ENCODE measurements around the gene CAMK4.

CAMK4 gene

DNA sequence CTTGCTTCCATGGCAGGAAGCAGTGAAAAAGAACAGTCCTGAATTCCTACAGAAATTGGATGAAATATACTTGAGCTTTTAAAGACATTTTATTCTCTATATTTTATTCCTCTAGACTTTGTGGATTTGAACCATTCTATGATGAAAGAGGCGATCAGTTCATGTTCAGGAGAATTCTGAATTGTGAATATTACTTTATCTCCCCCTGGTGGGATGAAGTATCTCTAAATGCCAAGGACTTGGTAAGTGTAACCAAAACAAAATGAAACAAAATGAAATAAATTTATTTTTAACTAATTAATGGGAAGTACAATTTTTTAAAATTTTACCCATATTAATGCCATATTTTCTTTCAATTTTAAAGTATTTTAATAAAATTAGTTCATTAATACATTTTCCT, 254.1 kb downstream of the CAMK4 start:
- H3K4me3 ChIP-seq (replicated peaks in 1 of 2; ENCODE audit: low read depth in 2 of 2, low read length in 2 of 2): no peak overlapping the region
- peak; percentile 20 to 36 for DNase-seq (ENCODE audit: low read depth in 2 of 2)
- TF ChIP-seq, protein P1, sequence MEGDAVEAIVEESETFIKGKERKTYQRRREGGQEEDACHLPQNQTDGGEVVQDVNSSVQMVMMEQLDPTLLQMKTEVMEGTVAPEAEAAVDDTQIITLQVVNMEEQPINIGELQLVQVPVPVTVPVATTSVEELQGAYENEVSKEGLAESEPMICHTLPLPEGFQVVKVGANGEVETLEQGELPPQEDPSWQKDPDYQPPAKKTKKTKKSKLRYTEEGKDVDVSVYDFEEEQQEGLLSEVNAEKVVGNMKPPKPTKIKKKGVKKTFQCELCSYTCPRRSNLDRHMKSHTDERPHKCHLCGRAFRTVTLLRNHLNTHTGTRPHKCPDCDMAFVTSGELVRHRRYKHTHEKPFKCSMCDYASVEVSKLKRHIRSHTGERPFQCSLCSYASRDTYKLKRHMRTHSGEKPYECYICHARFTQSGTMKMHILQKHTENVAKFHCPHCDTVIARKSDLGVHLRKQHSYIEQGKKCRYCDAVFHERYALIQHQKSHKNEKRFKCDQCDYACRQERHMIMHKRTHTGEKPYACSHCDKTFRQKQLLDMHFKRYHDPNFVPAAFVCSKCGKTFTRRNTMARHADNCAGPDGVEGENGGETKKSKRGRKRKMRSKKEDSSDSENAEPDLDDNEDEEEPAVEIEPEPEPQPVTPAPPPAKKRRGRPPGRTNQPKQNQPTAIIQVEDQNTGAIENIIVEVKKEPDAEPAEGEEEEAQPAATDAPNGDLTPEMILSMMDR (IDR thresholded peaks at IDR 0.05; ENCODE audit: low read depth, low read length): peak; percentile 25

DNA sequence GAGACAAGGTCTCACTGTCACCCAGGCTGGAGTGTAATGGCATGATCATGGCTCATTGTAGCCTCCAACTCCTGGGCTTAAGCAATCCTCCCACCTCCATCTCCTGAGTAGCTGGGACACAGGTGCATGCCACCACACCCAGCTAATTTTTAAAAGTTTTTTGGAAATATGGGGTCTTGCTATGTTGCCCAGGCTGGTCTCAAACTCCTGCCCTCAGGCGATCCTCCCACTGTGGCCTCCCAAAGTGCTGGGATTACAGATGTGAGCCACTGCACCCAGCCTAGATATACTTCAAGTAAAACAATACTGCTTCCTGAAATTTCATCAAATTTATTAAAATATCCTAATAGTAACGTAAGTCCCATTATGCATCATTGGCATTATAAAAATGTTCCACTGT, 254.7 kb downstream of the CAMK4 start:
- DNase-seq (ENCODE audit: low read depth in 2 of 2): no peak
- no peak overlapping the region for H3K4me3 ChIP-seq (replicated peaks in 1 of 2; ENCODE audit: low read depth in 2 of 2, low read length in 2 of 2)
- TF ChIP-seq, protein P1 (IDR thresholded peaks at IDR 0.05; ENCODE audit: low read depth, low read length): no peak

DNA sequence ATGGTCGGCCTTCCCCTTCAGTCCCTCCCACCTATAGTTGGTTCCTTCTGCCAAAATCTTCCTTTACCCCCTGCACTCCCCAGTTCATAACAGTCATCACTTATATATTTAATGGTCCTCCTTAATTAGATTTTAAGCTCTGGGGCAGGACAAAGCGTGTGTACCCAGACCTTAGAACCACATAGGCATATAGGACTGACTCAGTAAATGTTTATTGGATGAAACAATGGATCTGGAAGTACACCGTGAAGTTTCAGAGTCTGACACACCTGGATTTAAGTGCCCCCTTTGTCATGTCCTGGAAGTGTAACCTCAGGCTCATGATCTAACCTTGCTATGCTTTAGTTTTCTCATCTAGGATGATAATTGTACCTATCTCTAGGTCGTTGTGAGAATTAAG, 256.2 kb downstream of the CAMK4 start:
- no peak for DNase-seq (ENCODE audit: low read depth in 2 of 2)

DNA sequence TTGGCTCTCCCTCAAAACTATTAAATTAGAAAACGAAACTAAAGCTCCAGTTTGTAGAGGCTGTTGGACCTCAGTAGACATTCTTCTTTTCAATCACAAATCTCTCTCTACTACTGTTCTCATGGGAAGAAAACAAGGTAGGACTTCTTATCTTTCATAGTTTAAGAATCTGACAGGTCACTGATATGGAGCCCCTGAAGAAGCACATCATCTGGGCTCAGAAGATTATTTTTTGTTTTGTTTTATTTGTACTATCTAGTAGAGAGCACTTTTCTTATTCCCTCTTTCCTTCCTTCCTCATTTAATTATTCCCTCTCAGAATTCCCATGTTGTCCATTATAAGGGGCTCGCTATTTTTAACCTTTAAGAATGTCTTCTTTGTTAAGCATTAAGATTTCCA, 261.9 kb downstream of the CAMK4 start:
- TF ChIP-seq, protein P1 (IDR thresholded peaks at IDR 0.05; ENCODE audit: low read depth, low read length): no peak
- no peak overlapping the region for H3K4me3 ChIP-seq (replicated peaks in 1 of 2; ENCODE audit: low read depth in 2 of 2, low read length in 2 of 2)
- DNase-seq (ENCODE audit: low read depth in 2 of 2): no peak

More for the DNA sequence above, 256.2 kb downstream of the CAMK4 start:
- no peak overlapping the region for H3K4me3 ChIP-seq (replicated peaks in 1 of 2; ENCODE audit: low read depth in 2 of 2, low read length in 2 of 2)
- TF ChIP-seq, protein P1 (IDR thresholded peaks at IDR 0.05; ENCODE audit: low read depth, low read length): no peak

DNA sequence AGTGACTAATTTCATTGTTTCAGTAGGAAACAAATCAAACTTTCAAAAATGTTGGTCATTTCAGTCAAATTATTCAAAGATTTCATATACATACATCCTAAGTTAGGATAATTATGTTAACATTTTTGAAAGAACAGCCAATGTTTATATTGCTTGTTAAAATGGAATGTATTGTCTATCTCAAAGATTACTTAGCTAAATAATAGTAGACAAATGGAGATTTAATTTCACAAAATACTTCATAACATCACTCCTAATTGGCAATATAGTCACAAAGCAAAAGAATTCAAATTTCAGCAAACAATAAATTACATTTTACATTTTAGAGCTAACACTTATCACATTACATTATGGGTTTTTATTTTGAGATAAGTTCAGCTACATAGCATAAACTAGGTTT, 262.7 kb downstream of the CAMK4 start:
- DNase-seq (ENCODE audit: low read depth in 2 of 2): no peak
- H3K4me3 ChIP-seq (replicated peaks in 1 of 2; ENCODE audit: low read depth in 2 of 2, low read length in 2 of 2): no peak overlapping the region
- TF ChIP-seq, protein P1 (IDR thresholded peaks at IDR 0.05; ENCODE audit: low read depth, low read length): no peak

DNA sequence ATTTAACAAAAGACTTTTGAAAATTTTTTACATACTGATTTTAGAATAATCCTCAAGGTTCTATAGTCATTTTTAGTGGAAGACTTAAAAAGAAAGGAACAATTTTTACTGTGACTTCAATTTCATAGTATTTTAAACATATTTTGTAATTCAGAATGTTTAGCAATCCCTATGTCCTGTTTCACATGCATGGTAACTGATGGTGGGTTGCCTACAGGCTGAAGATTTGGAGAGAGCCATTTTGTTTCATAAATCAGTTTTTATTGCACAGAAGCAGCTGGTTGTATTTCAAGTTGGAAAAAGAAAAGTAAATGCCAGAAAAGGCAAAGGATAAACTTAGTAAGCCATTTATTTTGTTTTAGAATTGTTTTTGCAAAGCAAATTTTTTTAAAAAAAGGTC, 264.2 kb downstream of the CAMK4 start:
- no peak for DNase-seq (ENCODE audit: low read depth in 2 of 2)
- no peak overlapping the region for H3K4me3 ChIP-seq (replicated peaks in 1 of 2; ENCODE audit: low read depth in 2 of 2, low read length in 2 of 2)
- TF ChIP-seq, protein P1 (IDR thresholded peaks at IDR 0.05; ENCODE audit: low read depth, low read length): no peak

DNA sequence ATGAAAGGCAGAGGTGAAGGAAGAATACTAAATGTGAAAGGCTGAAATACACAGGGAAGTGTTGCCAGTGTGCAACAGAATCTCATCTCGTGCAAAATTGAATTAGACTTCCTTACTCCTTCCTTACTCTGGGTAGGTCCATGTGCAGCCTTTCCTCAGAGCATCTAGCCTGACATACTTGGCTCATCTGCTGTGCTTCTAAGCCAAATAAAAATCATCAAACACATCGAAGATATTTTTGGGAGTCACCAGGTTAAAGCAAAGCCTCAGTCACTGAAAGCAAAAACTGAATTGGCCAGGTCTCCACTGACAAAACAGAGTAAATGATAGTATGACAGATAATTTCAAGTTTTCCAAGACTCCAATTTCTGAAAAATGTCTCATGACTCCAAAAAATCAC, 268.8 kb downstream of the CAMK4 start:
- TF ChIP-seq, protein P1 (IDR thresholded peaks at IDR 0.05; ENCODE audit: low read depth, low read length): no peak
- DNase-seq (ENCODE audit: low read depth in 2 of 2): no peak
- no peak overlapping the region for H3K4me3 ChIP-seq (replicated peaks in 1 of 2; ENCODE audit: low read depth in 2 of 2, low read length in 2 of 2)
